T-helper 2 cell treated with Interferon-gamma antibody and Interleukin-4, amounts not matched to agents 5 μg/mL and 100 μg/mL, for 36 hours (primary cell): ENCODE results near the gene COMMD4.

Source experiments
- DNase-seq: peaks from one replicate; pipeline ENCODE4 v3.0.0; 2021; ENCODE audit warnings: low spot score
- H3K27ac Mint-ChIP-seq: one replicate; pipeline ENCODE4 v1.8.0; 2021; ENCODE audit warnings: mild to moderate bottlenecking, mixed read lengths
- H3K27me3 Mint-ChIP-seq: one replicate; pipeline ENCODE4 v1.8.0; 2021; ENCODE audit warnings: low read depth, mixed read lengths
- H3K36me3 Mint-ChIP-seq: one replicate; pipeline ENCODE4 v1.8.0; 2021; ENCODE audit warnings: low read depth, mixed read lengths
- H3K4me1 Mint-ChIP-seq: one replicate; pipeline ENCODE4 v1.8.0; 2021; ENCODE audit warnings: low read depth, mixed read lengths
- H3K4me3 Mint-ChIP-seq: one replicate; pipeline ENCODE4 v1.8.0; 2022; ENCODE audit warnings: mild to moderate bottlenecking, moderate library complexity, mixed read lengths
- H3K9me3 Mint-ChIP-seq: one replicate; pipeline ENCODE4 v1.8.0; 2021; ENCODE audit warnings: mixed read lengths

The COMMD4 gene

DNA sequence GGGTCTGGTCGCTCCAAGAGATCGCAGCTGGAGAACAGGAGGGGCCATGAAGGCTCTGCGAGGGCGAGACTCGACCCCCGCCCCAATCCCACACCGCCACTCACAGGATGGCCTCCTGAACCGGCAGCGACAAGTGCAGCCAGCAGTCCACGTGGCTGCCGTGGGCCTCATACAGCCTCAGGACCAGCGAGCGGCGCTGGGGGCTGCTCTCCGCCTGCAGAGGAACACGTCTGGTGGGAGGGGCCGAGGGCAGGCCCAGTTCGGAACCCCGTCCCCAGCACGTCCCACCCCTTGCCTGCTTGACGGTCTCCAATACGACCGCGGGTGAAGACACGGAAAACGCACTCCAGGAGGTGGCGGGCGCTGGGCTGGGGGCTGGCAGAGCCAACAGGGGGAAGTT, 20.1 kb downstream of the COMMD4 start:
- no peak for DNase-seq
- H3K4me1 Mint-ChIP-seq: no peaks in the 10 kb centered on the region
- H3K27ac Mint-ChIP-seq: no peak overlapping the region
- peaks cover 6% of the 10 kb centered on the region for H3K36me3 Mint-ChIP-seq
- H3K9me3 Mint-ChIP-seq: no peaks in the 10 kb centered on the region
- no peak overlapping the region for H3K4me3 Mint-ChIP-seq
- H3K27me3 Mint-ChIP-seq: no peaks in the 10 kb centered on the region

DNA sequence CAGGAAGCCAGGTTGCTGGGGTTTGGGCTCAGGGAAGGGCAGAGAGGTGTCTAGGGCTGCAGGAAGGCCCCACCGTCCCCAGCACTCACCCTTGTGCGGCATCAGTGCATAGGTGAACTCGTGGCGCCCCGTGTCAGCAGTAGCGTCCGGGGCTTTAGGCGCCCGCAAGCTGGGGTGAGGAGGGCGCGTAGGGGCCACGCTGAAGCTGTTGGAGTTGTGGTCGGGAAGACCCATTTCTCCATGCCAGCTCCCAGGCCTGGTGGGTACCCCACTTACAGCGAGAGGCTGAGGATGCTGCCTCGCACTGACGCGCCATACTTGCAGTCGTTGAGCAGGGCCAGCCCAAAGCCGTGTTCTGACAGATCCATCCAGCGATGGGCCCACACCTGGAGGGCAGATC, 20.7 kb downstream of the COMMD4 start:
- no peak overlapping the region for H3K4me3 Mint-ChIP-seq
- peaks cover 6% of the 10 kb centered on the region for H3K36me3 Mint-ChIP-seq
- H3K4me1 Mint-ChIP-seq: no peaks in the 10 kb centered on the region
- no peak overlapping the region for H3K27ac Mint-ChIP-seq
- no peaks in the 10 kb centered on the region for H3K9me3 Mint-ChIP-seq
- DNase-seq: no peak
- no peaks in the 10 kb centered on the region for H3K27me3 Mint-ChIP-seq

DNA sequence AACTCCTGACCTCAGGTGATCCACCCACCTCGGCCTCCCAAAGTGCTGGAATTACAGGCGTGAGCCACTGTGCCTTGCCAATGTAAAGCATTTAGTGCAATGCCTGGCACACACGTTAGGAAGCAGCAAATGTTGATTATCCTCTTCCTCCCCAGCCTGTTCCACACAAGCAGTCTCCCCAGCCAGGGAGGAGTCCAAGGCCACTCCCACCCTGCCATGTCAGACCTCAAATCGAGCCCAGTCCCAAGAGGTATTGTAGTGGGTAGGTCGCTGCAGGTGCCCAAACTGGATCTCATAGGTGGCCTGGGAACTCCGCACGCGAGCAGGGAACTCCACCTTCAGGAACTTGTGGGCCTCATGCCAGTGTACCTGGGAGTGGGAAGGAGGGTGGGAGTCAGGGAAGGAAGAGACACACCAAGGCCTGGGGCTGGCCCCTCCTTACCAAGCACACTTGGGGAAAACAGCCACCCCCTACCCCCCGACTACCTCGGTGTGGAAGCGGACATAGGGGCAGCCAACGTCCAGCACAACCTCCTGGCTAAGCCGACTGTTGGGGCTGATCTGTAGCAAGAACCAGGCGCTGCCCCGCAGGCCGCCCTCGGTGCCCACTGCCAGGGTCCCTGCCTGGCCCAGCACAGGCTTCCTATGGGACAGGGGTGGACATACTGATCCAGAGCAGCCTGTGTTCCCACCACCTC, 22.3 kb downstream of the COMMD4 start:
- no peak for DNase-seq
- no peak overlapping the region for H3K4me3 Mint-ChIP-seq
- peaks cover 7% of the 10 kb centered on the region for H3K36me3 Mint-ChIP-seq
- H3K27me3 Mint-ChIP-seq: no peaks in the 10 kb centered on the region
- H3K9me3 Mint-ChIP-seq: no peaks in the 10 kb centered on the region
- no peaks in the 10 kb centered on the region for H3K4me1 Mint-ChIP-seq
- H3K27ac Mint-ChIP-seq: no peak overlapping the region

DNA sequence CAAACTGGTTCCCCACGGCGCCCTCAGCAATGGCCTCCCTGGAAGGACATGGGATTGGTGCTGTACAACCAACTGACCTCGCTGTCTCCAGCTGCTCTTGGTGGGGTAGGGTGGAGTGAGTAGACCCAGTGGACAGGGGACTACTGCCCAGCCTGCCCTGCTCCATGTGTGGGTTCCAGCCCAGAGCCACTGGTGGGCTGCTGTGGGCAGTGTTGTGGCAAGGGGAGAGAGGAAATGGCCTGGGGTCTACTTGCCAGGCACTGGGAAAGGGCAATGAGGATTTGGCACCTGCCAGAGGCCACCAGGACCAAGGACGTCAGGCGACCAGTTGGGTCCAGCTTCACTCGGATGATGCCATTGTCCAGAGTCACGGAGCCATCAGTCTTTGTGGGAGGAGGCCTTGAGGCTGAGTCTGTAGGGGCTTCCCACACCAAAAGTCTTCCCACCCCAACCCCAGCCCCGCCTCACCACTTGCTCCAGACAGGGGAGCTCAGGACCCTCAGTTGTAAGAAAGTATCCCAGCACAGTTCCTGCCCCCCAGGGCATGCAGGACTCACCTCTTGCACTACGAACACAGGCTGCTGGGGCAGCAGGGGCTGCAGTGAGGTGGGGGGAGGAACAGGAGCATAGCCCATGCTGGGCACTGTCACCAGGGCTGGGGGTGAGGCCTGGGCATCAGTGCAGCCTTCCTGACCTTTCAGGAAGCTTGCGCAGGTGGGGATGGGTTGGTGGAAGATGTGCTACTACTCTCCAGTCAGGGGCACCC, 23.1 kb downstream of the COMMD4 start:
- Mint-ChIP-seq H3K27me3 (no peaks in the 10 kb centered on the region), H3K36me3 (peaks cover 8% of the 10 kb centered on the region), H3K4me3 (no peak overlapping the region), H3K9me3 (no peaks in the 10 kb centered on the region), H3K27ac (peak overlapping the region; percentile 15), H3K4me1 (no peaks in the 10 kb centered on the region)
- DNase-seq: no peak

DNA sequence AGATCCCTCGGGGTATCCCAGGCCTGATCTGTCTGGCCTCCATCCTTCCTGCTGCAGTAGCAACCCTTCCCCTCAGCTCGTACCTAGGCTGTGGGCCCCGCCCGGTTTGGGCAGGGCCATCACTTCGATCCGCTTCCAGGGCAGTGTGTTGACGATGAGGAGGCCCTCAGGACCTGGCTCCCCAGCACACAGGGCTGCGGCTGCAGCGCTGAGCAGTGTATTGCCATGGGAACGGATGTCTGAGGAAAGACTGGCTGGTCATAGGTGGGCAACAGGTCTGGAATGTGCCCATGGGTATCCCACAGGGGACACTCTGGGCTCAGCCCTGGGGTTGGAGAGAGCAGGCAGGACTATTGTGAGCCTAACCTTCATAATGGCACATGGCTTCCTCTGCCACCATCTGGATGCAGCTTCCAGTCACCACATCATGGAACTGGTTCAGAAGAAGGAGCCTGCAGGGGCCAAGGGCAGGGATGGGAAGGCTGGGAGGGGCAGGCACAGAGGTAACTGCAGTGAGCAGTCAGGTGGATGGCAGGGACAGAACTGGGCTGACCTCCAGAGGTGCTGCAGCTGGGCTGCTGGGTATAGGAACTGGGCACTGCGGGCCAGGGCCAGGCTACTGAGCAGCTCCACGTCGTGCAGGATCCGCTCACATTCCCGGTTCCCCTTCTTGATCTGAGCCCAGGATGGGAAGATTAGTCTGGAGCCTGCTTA, 23.8 kb downstream of the COMMD4 start:
- no peaks in the 10 kb centered on the region for H3K27me3 Mint-ChIP-seq
- H3K4me3 Mint-ChIP-seq: no peak overlapping the region
- DNase-seq: no peak
- H3K27ac Mint-ChIP-seq: no peak overlapping the region
- peaks cover 10% of the 10 kb centered on the region for H3K36me3 Mint-ChIP-seq
- H3K9me3 Mint-ChIP-seq: no peaks in the 10 kb centered on the region
- H3K4me1 Mint-ChIP-seq: no peaks in the 10 kb centered on the region

DNA sequence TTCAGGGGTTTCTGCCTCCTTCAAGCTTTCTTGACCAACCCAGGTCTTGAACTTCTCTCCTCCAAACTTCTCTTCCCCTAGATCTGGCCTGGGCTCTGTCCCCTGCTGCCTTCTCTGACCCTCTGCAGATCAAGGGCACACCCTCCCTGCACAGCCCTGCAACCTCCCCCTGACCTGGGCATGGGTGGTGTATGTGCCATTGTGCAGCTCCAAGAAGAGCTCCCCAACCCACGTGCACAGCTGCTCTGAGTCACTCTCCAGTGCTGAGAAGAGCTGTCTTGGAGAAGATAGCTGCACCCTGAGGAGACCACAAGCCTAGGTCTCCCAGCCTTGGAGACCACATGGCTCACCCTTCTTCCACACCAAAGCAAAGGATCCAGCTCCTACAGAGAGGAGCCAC, 24.5 kb downstream of the COMMD4 start:
- no peaks in the 10 kb centered on the region for H3K27me3 Mint-ChIP-seq
- H3K27ac Mint-ChIP-seq: peak overlapping the region; percentile 65
- no peak overlapping the region for H3K4me3 Mint-ChIP-seq
- no peaks in the 10 kb centered on the region for H3K4me1 Mint-ChIP-seq
- H3K36me3 Mint-ChIP-seq: peaks cover 11% of the 10 kb centered on the region
- H3K9me3 Mint-ChIP-seq: no peaks in the 10 kb centered on the region
- no peak for DNase-seq

DNA sequence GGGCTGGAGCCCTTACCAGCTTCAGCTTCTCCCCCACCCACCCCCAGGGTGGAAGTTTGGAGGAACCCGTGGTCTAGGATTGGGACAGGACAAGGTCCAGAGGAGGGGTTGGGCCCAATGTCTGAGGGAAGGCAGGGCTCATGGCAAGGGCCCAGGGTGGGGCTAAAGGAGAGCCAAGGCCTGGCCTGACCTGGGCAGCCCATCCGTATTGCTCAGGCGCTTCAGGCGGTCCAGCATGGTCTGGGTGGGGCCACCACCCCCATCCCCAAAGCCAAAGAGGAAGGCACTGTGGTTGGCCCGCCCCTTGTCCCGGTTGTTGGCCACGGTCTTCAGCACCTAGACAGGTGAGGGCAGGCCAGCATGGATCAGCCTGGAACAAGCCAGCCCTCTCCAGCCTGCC, 25.0 kb downstream of the COMMD4 start:
- peaks cover 11% of the 10 kb centered on the region for H3K36me3 Mint-ChIP-seq
- no peak overlapping the region for H3K27ac Mint-ChIP-seq
- H3K27me3 Mint-ChIP-seq: no peaks in the 10 kb centered on the region
- H3K9me3 Mint-ChIP-seq: no peaks in the 10 kb centered on the region
- no peaks in the 10 kb centered on the region for H3K4me1 Mint-ChIP-seq
- no peak for DNase-seq
- H3K4me3 Mint-ChIP-seq: no peak overlapping the region

DNA sequence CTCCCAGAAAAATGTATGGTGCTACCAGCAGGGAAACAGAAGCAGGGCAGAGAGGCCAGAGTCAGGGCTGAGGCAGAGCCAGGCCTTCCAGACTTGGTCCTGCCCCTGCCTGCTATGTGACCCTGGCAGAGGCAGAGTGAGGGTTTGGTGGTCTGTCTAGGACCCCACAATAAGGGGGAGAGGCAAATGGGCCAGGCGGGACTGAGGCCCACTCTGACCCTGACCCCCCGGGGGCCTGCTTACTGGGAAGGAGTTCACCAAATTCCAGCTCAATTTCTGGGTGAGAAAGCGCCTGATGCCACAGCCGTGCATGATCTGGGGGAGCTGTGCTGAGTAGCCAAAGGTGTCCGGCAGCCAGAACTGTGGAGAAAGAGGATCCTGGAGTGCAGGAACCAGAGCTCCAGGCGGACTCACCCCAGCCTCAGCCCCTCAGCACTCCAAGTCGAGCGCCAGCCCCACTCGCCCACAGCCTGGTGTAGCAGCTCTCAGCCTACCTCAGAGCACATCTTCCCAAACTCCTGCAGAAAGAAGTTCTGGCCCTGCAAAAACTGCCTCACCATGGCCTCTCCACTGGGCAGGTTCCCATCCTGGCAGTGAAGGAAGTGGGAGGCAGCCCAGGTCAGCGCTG, 25.6 kb downstream of the COMMD4 start:
- H3K36me3 Mint-ChIP-seq: peaks cover 13% of the 10 kb centered on the region
- H3K9me3 Mint-ChIP-seq: no peaks in the 10 kb centered on the region

DNA sequence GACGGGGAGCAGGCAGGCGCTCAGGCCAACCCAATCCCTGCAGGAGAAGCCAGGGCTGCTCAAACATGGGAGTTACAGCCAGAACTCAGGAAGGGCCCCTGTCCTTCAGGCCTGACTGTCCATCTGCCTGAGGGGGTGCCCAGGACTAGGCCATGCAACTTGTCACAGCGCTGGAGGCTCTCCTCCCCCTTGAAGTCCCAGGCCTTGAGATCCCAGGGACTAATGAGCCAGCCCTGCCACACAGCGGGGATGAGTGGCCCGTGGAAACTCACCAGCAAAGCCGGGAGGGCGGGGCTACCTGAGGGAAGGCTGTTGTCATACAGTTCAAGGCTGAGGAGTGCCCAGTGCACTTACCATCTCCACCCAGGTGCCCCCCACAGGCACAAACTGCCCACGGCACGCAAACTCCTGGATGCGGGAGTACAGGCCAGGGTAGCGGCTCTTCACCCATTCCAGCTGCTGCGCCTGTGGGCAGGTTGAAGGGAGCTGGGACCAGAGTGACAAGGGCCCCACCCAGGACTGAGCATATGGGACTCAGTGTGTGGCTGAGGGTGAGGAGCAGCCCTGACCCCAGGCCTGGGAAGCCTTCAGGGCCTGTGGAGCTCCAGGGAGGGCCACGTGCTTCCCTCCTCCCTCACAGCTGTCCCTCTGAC, 26.3 kb downstream of the COMMD4 start:
- no peak overlapping the region for H3K4me3 Mint-ChIP-seq
- H3K9me3 Mint-ChIP-seq: no peaks in the 10 kb centered on the region

More for the DNA sequence above, 25.6 kb downstream of the COMMD4 start:
- H3K27ac Mint-ChIP-seq: peak overlapping the region; percentile 31
- no peak for DNase-seq
- H3K27me3 Mint-ChIP-seq: no peaks in the 10 kb centered on the region
- H3K4me3 Mint-ChIP-seq: no peak overlapping the region
- H3K4me1 Mint-ChIP-seq: no peaks in the 10 kb centered on the region

DNA sequence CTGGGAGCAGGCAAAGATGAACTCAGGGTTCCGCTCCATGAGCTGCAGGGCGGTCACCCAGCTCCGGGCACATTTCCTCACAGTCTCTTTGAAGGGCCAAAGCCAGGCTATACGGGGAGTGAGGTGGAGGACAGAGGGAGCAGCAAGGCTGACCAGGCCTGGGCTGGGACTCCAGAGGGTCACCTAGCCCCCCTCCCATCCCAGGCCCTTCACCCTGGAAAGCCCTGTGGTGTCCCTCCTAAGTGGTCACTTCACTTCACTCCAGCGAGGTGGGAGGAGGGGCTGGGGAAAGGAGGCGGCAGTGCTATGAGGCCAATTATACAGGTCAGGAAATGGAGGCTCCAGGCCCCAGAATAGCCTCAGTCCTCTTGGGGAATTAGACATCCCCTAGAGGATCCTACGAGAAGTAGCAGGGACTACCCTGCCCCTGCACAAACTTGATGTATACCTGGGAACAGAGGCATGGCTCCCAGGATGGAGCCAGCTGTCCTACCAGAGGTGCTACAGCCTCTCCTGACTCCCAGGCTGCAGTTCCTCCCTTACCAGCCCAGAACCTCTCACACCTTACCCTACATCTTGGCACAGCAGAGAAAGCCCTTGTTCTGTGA, 26.9 kb downstream of the COMMD4 start:
- H3K27me3 Mint-ChIP-seq: no peaks in the 10 kb centered on the region
- no peak overlapping the region for H3K4me3 Mint-ChIP-seq
- no peak overlapping the region for H3K27ac Mint-ChIP-seq
- H3K4me1 Mint-ChIP-seq: no peaks in the 10 kb centered on the region
- peaks cover 13% of the 10 kb centered on the region for H3K36me3 Mint-ChIP-seq
- no peak for DNase-seq
- no peaks in the 10 kb centered on the region for H3K9me3 Mint-ChIP-seq

More for the DNA sequence above, 26.3 kb downstream of the COMMD4 start:
- Mint-ChIP-seq H3K36me3 (peaks cover 13% of the 10 kb centered on the region), H3K4me1 (no peaks in the 10 kb centered on the region), H3K27ac (no peak overlapping the region), H3K27me3 (no peaks in the 10 kb centered on the region)
- DNase-seq: no peak

DNA sequence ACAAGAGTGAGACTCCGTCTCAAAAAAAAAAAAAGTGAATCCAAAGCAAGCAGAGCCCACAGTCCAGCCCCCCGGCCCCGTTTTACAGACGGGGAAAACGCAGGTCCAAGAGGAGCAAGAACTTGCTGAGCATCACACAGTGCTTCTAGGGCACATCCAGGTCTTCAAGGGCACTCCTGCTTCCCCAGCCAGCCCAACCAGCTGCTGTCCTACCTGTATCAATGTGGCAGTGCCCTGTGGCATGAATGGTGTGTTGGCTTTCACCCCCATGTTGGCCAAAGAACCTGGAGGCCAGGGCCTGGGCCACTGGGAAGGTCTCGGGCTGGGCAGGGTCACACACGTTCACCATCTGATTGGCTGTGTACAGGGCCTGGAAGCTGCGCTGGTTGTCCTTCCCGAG, 27.9 kb downstream of the COMMD4 start:
- peaks cover 13% of the 10 kb centered on the region for H3K36me3 Mint-ChIP-seq
- no peak overlapping the region for H3K27ac Mint-ChIP-seq
- no peaks in the 10 kb centered on the region for H3K9me3 Mint-ChIP-seq
- no peak for DNase-seq
- H3K27me3 Mint-ChIP-seq: no peaks in the 10 kb centered on the region
- H3K4me1 Mint-ChIP-seq: peaks cover 3% of the 10 kb centered on the region
- H3K4me3 Mint-ChIP-seq: no peak overlapping the region

DNA sequence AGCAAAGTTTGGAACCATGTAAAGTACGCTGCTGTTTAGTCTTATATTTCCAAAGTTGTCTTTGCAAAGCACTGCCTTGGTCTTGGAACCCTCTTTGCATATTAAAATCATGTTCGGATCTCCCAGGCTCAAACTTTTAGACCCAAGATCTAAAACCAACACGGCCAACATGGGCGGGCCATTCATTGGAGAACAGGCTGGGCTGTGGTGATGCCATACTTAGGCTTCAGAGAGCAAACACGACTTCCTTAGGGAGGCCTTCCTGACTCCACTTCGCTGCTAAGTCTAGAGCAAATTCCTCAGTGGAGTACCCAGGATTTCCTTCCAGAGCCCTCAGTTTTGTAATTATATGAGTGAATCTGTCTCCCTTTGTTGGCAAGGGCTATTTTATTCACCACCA, 29.0 kb downstream of the COMMD4 start:
- Mint-ChIP-seq H3K27ac (no peak overlapping the region), H3K4me1 (peaks cover 13% of the 10 kb centered on the region), H3K4me3 (no peak overlapping the region), H3K36me3 (peaks cover 16% of the 10 kb centered on the region), H3K27me3 (no peaks in the 10 kb centered on the region), H3K9me3 (no peaks in the 10 kb centered on the region)
- no peak for DNase-seq

DNA sequence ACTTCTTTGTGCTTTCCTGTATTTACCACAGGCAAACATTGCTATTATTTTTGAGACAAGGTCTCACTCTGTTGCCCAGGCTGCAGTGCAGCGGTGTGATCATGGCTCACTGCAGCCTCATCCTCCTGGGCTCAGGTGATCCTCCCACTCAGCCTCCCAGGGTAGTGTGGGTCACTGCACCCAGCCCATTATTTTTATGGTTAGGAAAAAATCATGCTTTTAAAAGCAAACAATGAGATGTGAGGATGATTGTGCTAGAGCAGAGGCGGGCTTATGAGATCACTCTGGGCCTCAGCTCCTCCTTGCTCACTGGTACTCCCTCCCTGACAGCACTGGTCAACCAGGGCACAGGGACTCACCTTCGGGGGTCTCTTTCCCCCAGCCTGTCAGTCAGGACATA, 30.3 kb downstream of the COMMD4 start:
- Mint-ChIP-seq H3K9me3 (no peaks in the 10 kb centered on the region), H3K4me3 (no peak overlapping the region), H3K36me3 (peaks cover 18% of the 10 kb centered on the region), H3K4me1 (peaks cover 14% of the 10 kb centered on the region), H3K27me3 (no peaks in the 10 kb centered on the region), H3K27ac (no peak overlapping the region)
- DNase-seq: no peak
